Measurements from ENCODE around the gene RPS6KB1.
"Not testable (repeated sequence)": the region's sequence is repeated elsewhere in the genome, so short reads cannot be mapped to it uniquely, and the experiment has no call there.

RPS6KB1 gene

GRCh38 chr17:59892924-59893675 is at the start of gene RPS6KB1, which contains the start of gene TUBD1:
Gene RPS6KB1, plus strand, starts transcription at chr17:59893121. Its CDS starts 64 bp downstream, at chr17:59893185.
Gene TUBD1, minus strand, starts transcription at chr17:59892943. Its CDS starts 1,941 bp downstream, at chr17:59891002.
- DNase-seq (ENCODE audit: low spot score), result peak; percentile 99

- DNase-seq (ENCODE audit: low spot score), result no peak
Measured at GRCh38 chr17:59844884-59845594, 47.9 kb upstream of the RPS6KB1 start.

GRCh38 chr17:59845595-59846393 is 47.1 kb upstream of the RPS6KB1 start:
- peak; percentile 69 for DNase-seq (ENCODE audit: low spot score)

GRCh38 chr17:59846394-59847165 is 46.3 kb upstream of the RPS6KB1 start:
- peak; percentile 75 for DNase-seq (ENCODE audit: low spot score)

- DNase-seq (ENCODE audit: low spot score), result no peak
Measured at GRCh38 chr17:59848385-59848668, 44.6 kb upstream of the RPS6KB1 start.

DNA sequence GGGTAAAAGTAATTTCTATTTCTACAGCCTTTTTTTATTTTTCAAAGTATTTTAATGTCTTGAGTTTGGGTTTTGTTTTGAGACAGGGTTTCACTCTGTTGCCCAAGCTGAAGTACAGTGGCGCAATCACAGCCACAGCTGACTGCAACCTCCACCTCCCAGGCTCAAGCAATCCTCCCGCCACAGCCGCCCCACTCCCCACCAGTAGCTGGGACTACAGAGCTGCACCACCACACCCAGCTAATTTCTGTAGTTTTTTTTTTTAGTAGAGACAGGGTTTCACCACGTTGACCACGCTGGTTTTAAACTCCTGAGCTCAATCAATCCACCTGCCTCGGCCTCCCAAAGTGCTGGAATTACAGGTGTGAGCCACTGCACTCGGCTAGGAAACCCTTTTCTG is 44.1 kb upstream of the RPS6KB1 start:
- DNase-seq (ENCODE audit: low spot score), result peak; percentile 21

GRCh38 chr17:59850311-59850710 is 42.6 kb upstream of the RPS6KB1 start:
- DNase-seq (ENCODE audit: low spot score), result not testable (repeated sequence)

DNA sequence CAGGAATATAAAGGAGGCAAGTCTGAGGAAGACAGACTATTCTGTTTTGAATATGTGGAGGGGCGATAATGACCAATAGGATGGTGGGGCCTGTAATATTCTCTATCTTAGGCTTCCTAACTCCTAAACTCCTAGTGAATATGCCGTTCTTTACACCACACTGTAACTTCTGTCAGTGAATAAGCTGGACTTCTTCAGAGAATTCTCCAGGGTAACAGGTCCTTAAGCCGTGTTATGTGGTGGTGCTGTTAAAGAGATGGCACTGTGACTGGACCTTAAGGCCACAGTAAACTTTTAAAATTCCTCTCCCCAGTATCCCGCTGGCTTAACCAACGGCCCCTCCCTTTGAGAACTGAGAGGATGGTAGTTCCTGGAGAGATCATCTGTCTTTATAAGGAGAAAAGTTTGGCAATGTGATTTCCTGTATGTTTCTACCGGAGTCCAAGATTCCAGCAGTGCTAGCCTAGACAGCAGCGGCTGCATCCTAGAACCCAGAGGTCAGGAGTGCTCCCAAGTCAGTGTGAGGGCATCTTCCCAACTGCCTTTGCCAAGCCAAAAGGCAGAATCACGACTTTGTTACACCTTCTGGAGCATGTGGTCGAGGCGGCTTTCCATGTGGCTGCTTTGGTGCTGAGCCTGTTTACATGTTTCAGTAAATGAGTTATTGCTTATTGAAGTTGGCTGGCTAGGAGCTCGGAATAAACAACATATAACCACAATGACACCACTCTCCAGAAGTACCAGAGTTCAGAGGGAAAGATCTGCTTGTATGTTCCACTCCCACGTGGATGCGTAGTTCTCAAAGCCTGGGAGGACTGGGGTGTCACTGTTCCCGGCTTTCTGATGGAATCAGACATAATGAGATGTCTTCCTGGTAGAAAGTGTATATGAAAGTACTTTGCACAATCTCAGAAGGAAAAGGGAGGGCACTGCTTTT is 41.2 kb upstream of the RPS6KB1 start:
- DNase-seq (ENCODE audit: low spot score), result no peak

- DNase-seq (ENCODE audit: low spot score), result not testable (repeated sequence)
Measured at GRCh38 chr17:59852847-59853167, 40.1 kb upstream of the RPS6KB1 start.

- DNase-seq (ENCODE audit: low spot score), result peak; percentile 82
Measured at GRCh38 chr17:59853168-59853918, 39.6 kb upstream of the RPS6KB1 start.

- DNase-seq (ENCODE audit: low spot score), result not testable (repeated sequence)
Measured at GRCh38 chr17:59853919-59854729, 38.8 kb upstream of the RPS6KB1 start.

DNA sequence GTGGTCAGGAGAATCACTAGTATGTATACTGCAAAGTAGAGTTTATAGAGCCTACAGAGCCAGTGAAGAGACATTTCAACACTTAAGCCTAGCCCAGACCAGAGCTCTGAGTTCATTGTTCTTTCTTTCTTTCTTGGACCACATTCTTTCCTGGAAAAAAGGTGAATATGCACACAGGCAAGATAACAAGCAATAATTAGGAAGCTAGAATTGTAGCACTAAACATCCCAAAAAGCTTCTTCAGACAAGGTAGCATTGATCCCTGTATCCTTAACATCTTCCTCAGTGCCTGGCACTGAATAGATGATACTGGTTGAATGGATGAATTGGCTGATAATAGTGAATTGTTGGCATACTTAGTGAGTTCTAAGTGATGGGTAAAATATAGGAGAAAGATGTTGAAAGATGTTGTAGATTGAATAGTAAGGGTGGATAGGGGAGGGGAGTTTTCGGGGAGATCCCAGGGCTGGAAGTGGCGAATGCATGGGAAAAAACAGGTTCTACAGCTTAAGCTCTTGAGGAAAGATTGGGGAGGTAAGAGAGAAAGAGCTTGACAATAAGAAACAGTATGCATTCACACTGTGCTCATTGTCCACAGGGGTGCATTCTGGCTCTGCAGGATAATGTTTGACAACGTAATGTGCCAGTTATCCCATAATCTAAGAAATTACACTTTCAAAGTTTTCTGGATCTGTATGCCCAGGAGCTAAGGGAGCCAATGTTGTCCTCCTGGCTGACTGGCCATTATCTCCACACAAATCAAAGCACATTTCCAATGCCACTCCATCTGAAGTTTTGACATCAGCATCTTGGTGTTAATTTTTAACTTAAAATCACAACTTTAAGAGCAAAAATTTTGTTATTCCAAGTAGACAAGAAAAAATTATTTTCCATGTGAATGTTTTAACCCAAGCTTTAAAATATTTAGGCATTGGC is 35.8 kb upstream of the RPS6KB1 start:
- no peak for DNase-seq (ENCODE audit: low spot score)

DNA sequence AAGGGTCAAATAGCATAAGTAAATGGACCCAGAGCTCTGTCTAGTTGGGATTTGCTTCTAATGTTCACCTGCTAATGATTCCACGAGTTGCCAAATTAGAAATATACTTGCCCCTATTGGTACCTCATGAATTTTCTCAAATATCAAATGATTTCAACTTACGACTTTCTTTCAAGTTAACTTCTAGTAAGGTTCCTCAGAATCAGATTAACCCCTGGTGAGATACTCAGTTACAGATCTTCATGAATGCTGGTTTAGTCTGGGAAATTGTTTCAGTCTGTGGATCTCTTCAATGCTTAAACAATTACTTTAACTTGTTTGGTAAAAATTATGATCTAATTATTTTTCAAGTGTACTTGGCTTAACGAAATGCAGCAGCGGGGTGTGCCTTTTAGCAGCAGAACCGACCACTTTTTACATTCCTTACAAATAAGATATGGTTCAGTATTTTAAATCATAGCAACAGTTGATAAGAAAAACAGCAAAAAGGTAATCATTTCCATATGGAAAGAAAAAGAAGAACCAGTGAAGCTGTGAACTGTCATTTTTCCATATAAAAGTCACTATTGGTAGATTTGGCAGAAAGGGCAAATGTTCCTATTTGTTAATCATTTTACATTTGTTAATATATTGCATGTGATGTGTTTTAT is 34.6 kb upstream of the RPS6KB1 start:
- no peak for DNase-seq (ENCODE audit: low spot score)

- DNase-seq (ENCODE audit: low spot score), result no peak
Measured at GRCh38 chr17:59858932-59859331, 34.0 kb upstream of the RPS6KB1 start.

DNA sequence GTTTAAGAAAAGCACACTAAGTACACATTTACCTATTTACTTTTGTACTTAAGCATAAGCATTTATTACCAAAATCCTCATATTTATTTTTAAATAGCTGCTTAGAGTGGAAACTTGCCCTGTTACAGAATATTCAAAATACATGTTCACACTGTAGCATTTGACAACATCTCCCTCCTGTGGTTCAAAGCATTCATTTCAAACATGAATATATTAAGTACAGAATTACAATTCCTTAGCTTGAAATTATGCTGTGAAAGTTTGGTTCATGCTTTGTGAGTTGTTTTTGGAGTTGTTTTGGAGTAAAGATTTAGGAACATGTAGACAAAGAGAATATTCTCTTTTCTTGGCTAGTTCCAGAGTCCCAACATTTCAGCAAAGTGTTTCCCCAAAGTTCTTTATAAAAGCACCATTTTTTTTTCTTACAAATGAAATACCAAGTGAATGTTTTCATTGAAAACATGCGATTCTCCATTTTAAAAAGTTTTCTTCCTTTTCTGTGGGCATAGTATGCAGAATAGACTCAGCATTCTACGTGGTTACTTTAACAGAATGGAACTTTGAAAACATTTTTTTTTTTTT is 33.4 kb upstream of the RPS6KB1 start:
- peak; percentile 66 for DNase-seq (ENCODE audit: low spot score)

- DNase-seq (ENCODE audit: low spot score), result no peak
Measured at GRCh38 chr17:59863616-59864015, 29.3 kb upstream of the RPS6KB1 start.

DNA sequence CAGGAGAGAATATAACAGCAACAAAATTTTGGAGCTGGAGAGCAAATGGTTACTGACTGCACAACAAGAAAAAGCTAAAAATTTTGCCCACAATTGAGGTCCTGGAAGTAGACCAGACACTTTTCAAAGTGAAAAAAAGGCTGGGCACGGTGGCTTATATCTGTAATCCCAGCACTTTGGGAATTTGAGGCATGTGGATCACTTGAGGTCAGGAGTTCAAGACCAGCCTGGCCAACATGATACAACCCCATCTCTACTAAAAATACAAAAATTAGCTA is 23.0 kb upstream of the RPS6KB1 start:
- no peak for DNase-seq (ENCODE audit: low spot score)

DNA sequence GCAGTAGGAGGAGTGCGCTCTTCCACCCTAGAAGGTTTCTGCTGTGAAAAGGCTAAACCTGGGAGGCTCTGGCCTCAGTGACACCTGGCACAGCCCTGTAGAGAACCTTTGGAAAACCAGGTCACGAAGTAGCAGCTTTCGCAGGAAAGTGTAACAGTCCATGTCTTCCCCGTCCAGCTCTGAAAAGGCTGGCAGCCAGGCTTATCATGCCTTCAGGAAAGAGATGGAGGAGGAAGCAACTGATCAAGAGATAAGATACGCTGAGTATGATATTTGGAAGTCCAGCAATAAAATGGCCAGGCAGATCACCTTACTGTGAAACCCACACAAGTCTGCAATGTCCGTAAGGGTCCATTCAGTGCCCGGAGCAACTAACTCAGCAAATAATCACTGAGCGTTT is 22.4 kb upstream of the RPS6KB1 start:
- no peak for DNase-seq (ENCODE audit: low spot score)

Measured in CD4-positive, alpha-beta T cell treated with Interleukin-15 for 4 hours (primary cell).